K562 (cell line): ENCODE data around the gene RTL1. TPM values are rescaled to one million over a fixed set of nuclear protein-coding genes. Genes with fewer than 3 reads are reported as not detected.

ENCODE experiments used
- ATAC-seq: fragments of 200-7000 bp; cut with Tn5 transposase; 3 replicates; pipeline ENCODE4 v1.9.1; 2020; ENCODE audit warnings: moderate library complexity
- BruUV-seq: library from RNA; stranded (reverse); fragments of 400-500 nt; replicated peaks from 2 replicates; lab custom pipeline; 2021; lab: Mats Ljungman, UMichigan
- CTCF ChIA-PET: fragments of 300-600 bp; formaldehyde crosslinking; extraction: SDS; loops from one replicate; lab custom pipeline; 2021; ENCODE audit warnings: low intra/inter-chr PET ratio; lab: Yijun Ruan, JAX
- POLR2A ChIA-PET: fragments of 300-600, 350-650 bp; sonication (Branson Sonifier 250); formaldehyde crosslinking; extraction: SDS; loops from one replicate; lab custom pipeline; 2021; ENCODE audit warnings: antibody characterized with exemption, inconsistent platforms; lab: Yijun Ruan, JAX
- DNase-seq, 4 experiments: peaks; one replicate each; pipeline versions ENCODE4 v3.0.0 to v3.0.0-alpha.2; 2011 to 2018; ENCODE audit warnings: low spot score in 3 of 4, mixed read lengths in 3 of 4; ENCODE audit errors: extremely low read depth in 1 of 4
- FAIRE-seq: peaks from 2 replicates; lab custom pipeline; 2011; peaks lifted over from hg19 to GRCh38; lab: Jason Lieb, UNC
- H2AFZ ChIP-seq: 2 replicates; pipeline ENCODE4 v1.6.0; 2011; ENCODE audit warnings: low read depth, low read length, control low read depth, inconsistent platforms
- H3K27ac ChIP-seq: fragments of 200-600 bp; 3 replicates; pipeline ENCODE4 v1.8.0; 2011; ENCODE audit warnings: low read depth, mild to moderate bottlenecking, control low read depth, inconsistent platforms, low read length, moderate library complexity, mixed read lengths; ENCODE audit errors: extremely low read depth
- H3K27me3 ChIP-seq, 2 experiments: fragments of 300-600 bp in 1 of 2; 2 replicates in 1 of 2; 3 replicates in 1 of 2; pipeline versions ENCODE4 v1.6.0 to v1.8.0; 2011; ENCODE audit warnings: inconsistent platforms in 2 of 2, low read length in 2 of 2, mild to moderate bottlenecking in 1 of 2, mixed read lengths in 1 of 2, moderate library complexity in 1 of 2; ENCODE audit not compliant: control insufficient read depth in 2 of 2, insufficient read depth in 2 of 2
- H3K36me3 ChIP-seq: fragments of 300-600 bp; 3 replicates; pipeline ENCODE4 v1.8.0; 2011; ENCODE audit warnings: mild to moderate bottlenecking, low read length, inconsistent platforms; ENCODE audit not compliant: control insufficient read depth, insufficient read depth
- H3K4me1 ChIP-seq, 2 experiments: fragments of 200-600 bp in 1 of 2; replicated peaks in 1 of 2; 2 replicates in 1 of 2; 3 replicates in 1 of 2; pipeline versions ENCODE4 v1.5.1 to v1.8.0; 2011; ENCODE audit warnings: inconsistent platforms in 2 of 2, low read length in 2 of 2, mild to moderate bottlenecking in 1 of 2, mixed read lengths in 1 of 2, moderate library complexity in 1 of 2; ENCODE audit not compliant: control insufficient read depth in 2 of 2, insufficient read depth in 2 of 2
- H3K4me2 ChIP-seq: 2 replicates; pipeline ENCODE4 v1.6.1; 2011; ENCODE audit warnings: low read length, control low read depth, inconsistent platforms, mixed read lengths; ENCODE audit not compliant: insufficient read depth
- H3K4me3 ChIP-seq: fragments of 200-600 bp; sonication (generic), shearing (Covaris generic); 2 replicates; pipeline ENCODE4 v1.5.1; 2016; ENCODE audit warnings: control low read depth, inconsistent platforms
- H3K79me2 ChIP-seq: fragments of 200-600 bp; 3 replicates; pipeline ENCODE4 v1.8.0; 2011; ENCODE audit warnings: low read length, inconsistent platforms; ENCODE audit not compliant: control insufficient read depth, insufficient read depth
- H3K9ac ChIP-seq, 2 experiments: 2 replicates each; pipeline versions ENCODE4 v1.6.0 to v1.6.1; 2011; ENCODE audit warnings: low read depth in 2 of 2, low read length in 2 of 2, control low read depth in 1 of 2, inconsistent platforms in 1 of 2, mild to moderate bottlenecking in 1 of 2, mixed read lengths in 1 of 2; ENCODE audit not compliant: insufficient read depth in 1 of 2
- H3K9me1 ChIP-seq: one replicate; pipeline ENCODE4 v1.6.0; 2011; ENCODE audit warnings: inconsistent platforms, mild to moderate bottlenecking, low read length, moderate library complexity; ENCODE audit not compliant: control insufficient read depth, insufficient read depth
- H3K9me3 ChIP-seq: replicated peaks from 2 replicates; pipeline ENCODE4 v1.5.1; 2011; ENCODE audit warnings: low read depth, low read length, inconsistent platforms; ENCODE audit not compliant: control insufficient read depth, insufficient read depth
- H4K20me1 ChIP-seq: replicated peaks from 2 replicates; pipeline ENCODE4 v1.6.1; 2011; ENCODE audit warnings: low read length, inconsistent platforms, mixed read lengths; ENCODE audit not compliant: control insufficient read depth, insufficient read depth
- CTBP1 ChIP-seq: fragments of 450-650 bp; IDR thresholded peaks from 2 replicates; pipeline ENCODE4 v1.6.1; 2016; ENCODE audit warnings: borderline replicate concordance
- MTF1 ChIP-seq: fragments of 250-450 bp; sonication (Bioruptor Pico); IDR thresholded peaks from 2 replicates; pipeline ENCODE4 v1.9.0; 2021; ENCODE audit warnings: moderate library complexity, mild to moderate bottlenecking, inconsistent platforms, borderline replicate concordance
- POLR3G ChIP-seq: IDR thresholded peaks from 2 replicates; pipeline ENCODE4 v1.6.1; 2011; ENCODE audit not compliant: insufficient read length, insufficient replicate concordance; ENCODE audit errors: extremely low read depth
- ZBTB17 ChIP-seq: fragments of 450-650 bp; formaldehyde crosslinking; IDR thresholded peaks from 2 replicates; pipeline ENCODE4 v1.4.0; 2020; ENCODE audit warnings: mild to moderate bottlenecking
- ZNF324 ChIP-seq: fragments of 250-450 bp; sonication (Bioruptor Pico); IDR thresholded peaks from 2 replicates; pipeline ENCODE4 v1.4.0; 2020; ENCODE audit warnings: mild to moderate bottlenecking
- ZNF696 ChIP-seq: fragments of 250-450 bp; sonication (Bioruptor Pico); conservative IDR thresholded peaks from 2 replicates; pipeline ENCODE4 v1.4.0; 2020; ENCODE audit warnings: mild to moderate bottlenecking, moderate library complexity
- ZNF740 ChIP-seq, 3 experiments: fragments of 200-800 bp in 1 of 3; sonication (Bioruptor generic) in 1 of 3; sonication (generic) in 1 of 3; formaldehyde crosslinking in 1 of 3; IDR thresholded peaks; 2 replicates each; pipeline versions ENCODE4 v1.6.1 to v1.8.0; 2016 to 2022; ENCODE audit warnings: mild to moderate bottlenecking in 2 of 3, missing compliant biosample characterization in 2 of 3, missing genetic modification characterization in 2 of 3, missing genetic modification reagents in 1 of 3
- WGBS: fragments of 100-300 bp; shearing (Covaris generic); methylation state at CpG from one replicate; pipeline ENCODE4 v1.1.6; 2016; ENCODE audit warnings: low coverage, mixed read lengths; ENCODE audit not compliant: insufficient coverage; ENCODE audit errors: missing lambda C conversion rate; 5-methylcytosine and 5-hydroxymethylcytosine counted together
- in situ Hi-C: fragments of 300-500 bp; cut with MboI; formaldehyde crosslinking; loops from 4 replicates; pipeline ENCODE4 v1.15.0; 2018; ENCODE audit warnings: inconsistent platforms, mixed read lengths
- intact Hi-C: fragments of 100-400 bp; cut with micrococcal nuclease; formaldehyde crosslinking; loops from 2 replicates; pipeline ENCODE4 v1.14.2; 2022
- polyA plus RNA-seq, 8 experiments: library from polyadenylated mRNA; depleted of rRNA in 4 of 8; stranded (reverse) in 5 of 8; unstranded in 3 of 8; fragments of >200 nt; fragmentation: Nextera tagmentation in 2 of 8; fragmentation: Illumina TruSeq in 1 of 8; extraction: Ambion mirVana in 2 of 8; extraction: Trizol in 1 of 8; gene quantifications; 2 replicates each; pipeline versions ENCODE4 v1.2.1 to v1.2.3, GENCODE V29; 2011 to 2014; ENCODE audit warnings: inconsistent platforms in 1 of 8, missing spikeins in 1 of 8
- total RNA-seq, 7 experiments: library from RNA; depleted of rRNA in 6 of 7; stranded (reverse); fragments of >200 nt in 6 of 7; fragmentation: Illumina TruSeq in 2 of 7; extraction: Trizol in 2 of 7; gene quantifications; 2 replicates each; pipeline versions ENCODE4 v1.2.1 to v1.2.3, GENCODE V29; 2011 to 2021; ENCODE audit warnings: low replicate concordance in 1 of 7
- TF ChIP-seq, protein P1 (sequence below): fragments of 450-650 bp; formaldehyde crosslinking; IDR thresholded peaks from 2 replicates; pipeline ENCODE4 v1.4.0; 2022; ENCODE audit warnings: mild to moderate bottlenecking, moderate library complexity

RTL1 gene
- total and polyA plus RNA-seq, 9 of the 15 experiments (the other 6 are each of a cell fraction or from before 2014, with no cell fraction given) = not detected

DNA sequence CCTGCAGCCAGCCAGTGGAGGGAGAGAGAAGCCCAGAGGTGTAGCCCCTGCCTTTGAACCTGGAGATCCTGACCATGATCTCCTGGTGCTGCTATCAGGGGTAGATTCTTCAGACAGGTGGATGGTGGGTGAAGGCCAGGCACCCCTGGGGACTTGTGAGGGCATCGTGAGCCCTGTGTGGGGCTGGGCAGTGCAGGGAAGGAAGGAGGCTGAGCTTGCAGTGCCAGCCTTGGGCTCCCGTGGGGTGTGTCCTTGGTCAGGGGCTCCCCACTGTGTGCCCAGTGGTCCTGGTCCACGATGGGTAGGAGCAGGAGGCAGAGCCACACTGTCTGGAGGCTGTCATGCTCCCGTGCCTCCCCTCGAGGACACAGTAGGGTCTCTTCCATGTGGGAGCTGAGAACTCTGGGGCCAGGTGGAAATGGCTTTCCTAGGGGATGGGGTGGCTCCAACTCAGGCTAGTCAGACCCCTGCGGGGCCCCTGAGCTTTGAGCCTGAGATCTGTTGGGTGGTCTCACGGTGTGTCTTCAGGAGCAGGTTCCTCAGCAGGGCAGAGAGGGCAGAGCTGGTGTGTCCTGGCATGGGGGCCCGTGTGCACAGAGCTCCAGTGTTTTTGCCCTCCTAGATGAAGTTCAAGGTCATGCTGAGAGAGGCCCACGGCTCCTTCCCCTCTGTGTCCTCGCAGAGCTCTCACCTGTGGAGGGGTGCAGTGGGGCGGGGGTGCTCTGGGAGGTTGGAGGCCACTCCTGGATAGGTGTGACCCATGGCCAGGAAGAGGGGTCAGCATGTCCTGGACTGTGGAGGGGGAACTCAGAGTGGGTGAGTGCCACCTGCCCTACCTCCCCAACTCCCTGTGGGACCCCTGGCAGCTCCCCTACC, 25.0 kb downstream of the RTL1 start (continued):
- TF ChIP-seq ZNF740 (CRISPR knock-in tag; IDR thresholded peaks at IDR 0.05) (no peak), ZNF740 (tag; IDR thresholded peaks at IDR 0.05) (no peak)

- no peaks in the 10 kb centered on the region for H3K79me2 ChIP-seq
- ATAC-seq (no peak), DNase-seq (no peak), FAIRE-seq (no peak)
- 0 out of 2 replicates have a peak, but pooled peaks cover 2% of the 10 kb centered on the region for H3K9me3 ChIP-seq
- H3K9me1 ChIP-seq = no peaks in the 10 kb centered on the region
- H3K27ac ChIP-seq = no peak overlapping the region
- in situ Hi-C loops = no loop called here
- ChIA-PET POLR2A (no interaction called here), CTCF (no interaction called here)
- H3K4me3 ChIP-seq = no peak overlapping the region
- no peak for TF ChIP-seq ZBTB17 (CRISPR knock-in tag)
- TF ChIP-seq ZNF696 (CRISPR knock-in tag) = no peak
- TF ChIP-seq ZNF324 (CRISPR knock-in tag) = no peak
- TF ChIP-seq CTBP1 = no peak
- no peak for TF ChIP-seq MTF1 (CRISPR knock-in tag)
- TF ChIP-seq POLR3G = no peak
- TF ChIP-seq, protein P1, sequence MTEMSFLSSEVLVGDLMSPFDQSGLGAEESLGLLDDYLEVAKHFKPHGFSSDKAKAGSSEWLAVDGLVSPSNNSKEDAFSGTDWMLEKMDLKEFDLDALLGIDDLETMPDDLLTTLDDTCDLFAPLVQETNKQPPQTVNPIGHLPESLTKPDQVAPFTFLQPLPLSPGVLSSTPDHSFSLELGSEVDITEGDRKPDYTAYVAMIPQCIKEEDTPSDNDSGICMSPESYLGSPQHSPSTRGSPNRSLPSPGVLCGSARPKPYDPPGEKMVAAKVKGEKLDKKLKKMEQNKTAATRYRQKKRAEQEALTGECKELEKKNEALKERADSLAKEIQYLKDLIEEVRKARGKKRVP (CRISPR knock-in tag) = no peak
- H3K27me3 ChIP-seq = peaks cover 0 to 1% of the 10 kb centered on the region in 2 experiments; a peak in 1 of 5 replicates
- no peak overlapping the region; a peak in 1 of 4 replicates for H3K9ac ChIP-seq
- H3K4me2 ChIP-seq = no peak overlapping the region
- peaks cover 14 to 16% of the 10 kb centered on the region in 2 experiments; a peak in 4 of 5 replicates for H3K4me1 ChIP-seq
- H3K36me3 ChIP-seq = no peaks in the 10 kb centered on the region
- no TSS peak for BruUV-seq
- no peak overlapping the region for H2AFZ ChIP-seq
- WGBS = 33% methylated on average over 10 of the region's 17 CpGs
- H4K20me1 ChIP-seq = no peaks in the 10 kb centered on the region
- intact Hi-C loops = no loop called here
Measured at GRCh38 chr14:100875861-100876590, 27.5 kb downstream of the RTL1 start.
